GM20000 (cell line): ENCODE results near the gene DHRSX.
"Not testable (repeated sequence)": the region's sequence is repeated elsewhere in the genome, so short reads cannot be mapped to it uniquely, and the experiment has no call there.

Source experiments
- DNase-seq: peaks from one replicate; pipeline ENCODE4 v3.0.0; 2012; ENCODE audit warnings: low spot score
- TF ChIP-seq, protein P1 (sequence below): IDR thresholded peaks from 2 replicates; pipeline ENCODE4 v1.5.1; 2012; ENCODE audit warnings: mild to moderate bottlenecking, control low read depth; ENCODE audit errors: extremely low read depth, missing control alignments

Gene DHRSX

GRCh38 chrX:2485789-2486345, 14.9 kb downstream of the DHRSX start:
- TF ChIP-seq, protein P1, sequence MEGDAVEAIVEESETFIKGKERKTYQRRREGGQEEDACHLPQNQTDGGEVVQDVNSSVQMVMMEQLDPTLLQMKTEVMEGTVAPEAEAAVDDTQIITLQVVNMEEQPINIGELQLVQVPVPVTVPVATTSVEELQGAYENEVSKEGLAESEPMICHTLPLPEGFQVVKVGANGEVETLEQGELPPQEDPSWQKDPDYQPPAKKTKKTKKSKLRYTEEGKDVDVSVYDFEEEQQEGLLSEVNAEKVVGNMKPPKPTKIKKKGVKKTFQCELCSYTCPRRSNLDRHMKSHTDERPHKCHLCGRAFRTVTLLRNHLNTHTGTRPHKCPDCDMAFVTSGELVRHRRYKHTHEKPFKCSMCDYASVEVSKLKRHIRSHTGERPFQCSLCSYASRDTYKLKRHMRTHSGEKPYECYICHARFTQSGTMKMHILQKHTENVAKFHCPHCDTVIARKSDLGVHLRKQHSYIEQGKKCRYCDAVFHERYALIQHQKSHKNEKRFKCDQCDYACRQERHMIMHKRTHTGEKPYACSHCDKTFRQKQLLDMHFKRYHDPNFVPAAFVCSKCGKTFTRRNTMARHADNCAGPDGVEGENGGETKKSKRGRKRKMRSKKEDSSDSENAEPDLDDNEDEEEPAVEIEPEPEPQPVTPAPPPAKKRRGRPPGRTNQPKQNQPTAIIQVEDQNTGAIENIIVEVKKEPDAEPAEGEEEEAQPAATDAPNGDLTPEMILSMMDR = no peak
- peak; percentile 8 for DNase-seq

DNA sequence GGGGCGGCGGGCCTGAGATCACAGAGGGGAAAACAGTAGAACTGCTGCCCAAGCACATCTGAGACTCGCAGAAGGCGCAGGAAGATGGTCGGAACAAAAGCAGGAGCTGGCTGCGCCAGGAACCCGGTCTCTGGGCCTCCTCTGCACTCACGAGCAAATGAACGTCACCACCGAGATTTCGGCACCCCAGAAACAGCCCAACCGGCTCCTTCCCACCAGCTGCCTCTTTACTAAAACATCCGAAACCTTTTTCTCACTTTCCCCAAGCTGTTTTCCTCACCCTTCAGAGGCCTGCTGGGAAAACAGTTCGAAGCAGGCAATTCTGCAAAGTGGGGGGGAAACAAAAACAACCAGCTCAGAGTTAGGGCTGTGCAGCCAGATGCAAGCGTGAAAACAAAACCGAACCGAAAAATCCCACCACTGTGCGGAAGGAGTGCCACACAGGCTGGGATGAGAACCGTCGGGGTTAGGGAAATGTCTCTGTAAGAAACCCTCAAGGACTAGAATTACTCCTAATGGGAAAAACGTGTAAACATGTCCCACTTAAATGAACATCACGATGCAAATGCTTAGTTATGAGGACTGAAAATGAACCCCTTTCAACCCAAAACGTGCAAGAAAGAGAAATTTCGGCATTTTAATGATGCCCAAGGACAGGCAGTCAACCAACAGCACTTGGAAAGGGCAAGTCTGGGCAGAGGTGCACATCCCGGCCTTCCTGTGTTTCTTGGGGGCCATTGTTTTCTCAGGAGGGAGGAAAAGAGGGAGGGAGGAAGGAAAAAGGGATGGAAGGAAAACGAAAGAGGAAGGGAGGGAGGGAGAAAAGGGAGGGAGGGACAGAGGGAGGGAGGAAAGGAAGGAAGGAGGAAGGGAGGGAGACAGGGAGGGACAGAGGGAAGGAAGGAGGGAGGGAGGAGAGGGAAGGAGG, 15.8 kb downstream of the DHRSX start:
- TF ChIP-seq, protein P1 = no peak
- DNase-seq = peak; percentile 13

- TF ChIP-seq, protein P1 = no peak
- no peak for DNase-seq
These were observed 16.5 kb downstream of the DHRSX start for GRCh38 chrX:2484256-2484655.

DNA sequence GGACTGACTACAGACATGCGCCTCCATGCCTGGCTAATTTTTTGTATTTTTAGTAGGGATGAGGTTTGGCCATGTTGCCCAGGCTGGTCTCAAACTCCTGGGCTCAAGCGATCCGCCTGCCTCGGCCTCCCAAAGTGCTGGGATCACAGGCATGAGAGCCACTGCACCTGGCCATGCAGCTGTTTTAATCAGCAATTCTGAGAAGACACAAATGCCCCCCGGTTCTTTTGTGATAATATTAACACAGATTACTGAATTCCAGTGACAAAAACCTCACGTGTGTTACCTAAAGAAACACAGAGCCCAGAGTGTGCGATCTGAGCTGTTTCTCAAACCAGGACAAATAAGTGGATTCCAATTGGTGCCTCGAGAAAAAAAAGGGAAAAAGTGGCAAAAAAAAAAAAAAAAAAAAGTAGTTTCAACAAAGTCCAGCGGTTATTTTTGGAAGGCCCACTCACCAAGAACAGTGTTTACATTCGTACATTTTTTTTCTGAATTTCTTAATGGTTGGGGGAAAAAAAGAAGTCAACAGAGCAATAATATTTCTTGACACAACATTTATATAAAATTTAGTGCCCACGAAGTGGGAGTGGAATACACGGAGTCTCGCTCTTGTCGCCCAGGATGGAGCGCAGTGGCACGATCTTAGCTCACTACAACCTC, 17.2 kb downstream of the DHRSX start:
- TF ChIP-seq, protein P1 = no peak
- DNase-seq = no peak

- DNase-seq = not testable (repeated sequence)
These were observed 19.2 kb downstream of the DHRSX start for GRCh38 chrX:2481597-2481996.

DNA sequence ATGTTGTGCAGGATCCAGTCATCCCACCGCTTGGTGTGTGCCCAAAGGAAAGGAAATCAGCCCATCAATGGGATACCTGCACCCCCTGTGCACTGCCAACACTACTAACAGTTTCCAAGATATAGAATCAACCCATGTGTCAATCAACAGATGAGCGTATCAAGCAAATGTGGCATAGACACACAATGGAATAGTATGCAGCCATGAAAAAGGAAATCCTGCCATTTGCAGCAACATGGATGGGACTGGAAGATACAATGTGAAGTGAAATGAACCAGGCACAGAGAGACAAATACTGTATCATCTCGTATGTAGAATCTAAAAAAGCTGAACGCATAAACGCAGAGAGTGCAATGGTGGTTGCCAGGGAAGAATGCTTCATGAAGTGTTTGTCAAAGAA, 20.8 kb downstream of the DHRSX start:
- DNase-seq = not testable (repeated sequence)

DNA sequence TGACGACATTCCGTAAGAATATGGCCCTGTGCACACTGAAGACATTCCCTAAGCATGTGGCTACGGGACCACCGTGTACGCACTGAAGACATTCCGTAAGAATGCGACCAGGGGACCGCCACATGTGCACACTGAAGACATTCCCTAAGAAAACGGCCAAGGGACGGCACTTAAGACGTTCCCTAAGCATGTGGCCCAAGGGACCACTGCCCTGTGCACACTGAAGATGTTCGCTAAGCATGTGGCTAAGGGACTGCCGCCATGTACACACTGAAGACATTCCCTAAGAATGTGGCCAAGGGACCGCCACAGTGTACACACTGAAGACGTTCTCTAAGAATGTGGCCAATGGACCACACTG, 21.4 kb downstream of the DHRSX start:
- no peak for DNase-seq

More for the DNA sequence above, 21.4 kb downstream of the DHRSX start:
- TF ChIP-seq, protein P1 = no peak
